GM18511 (cell line): Measurements from ENCODE around the gene TMEM17.
A peak's percentile ranks its signal among the peaks of the same experiment; 100 is the strongest.
"Not testable (repeated sequence)": the region's sequence is repeated elsewhere in the genome, so short reads cannot be mapped to it uniquely, and the experiment has no call there.

ENCODE experiments used
- ATAC-seq: cut with Tn5 transposase; IDR thresholded peaks from one replicate; pipeline ENCODE4 v1.9.1; 2021; ENCODE audit warnings: mild to moderate bottlenecking, moderate library complexity; ENCODE audit not compliant: unreplicated experiment

The TMEM17 gene

GRCh38 chr2:62505750-62506420, at the start of gene TMEM17:
Gene TMEM17 (minus strand): TSS chr2:62506195. CDS start chr2:62506129, 66 bp downstream.
- ATAC-seq: peak; percentile 89

- ATAC-seq: no peak
Observed at GRCh38 chr2:62554440-62554839, 48.4 kb upstream of the TMEM17 start.

- ATAC-seq: no peak
Observed at GRCh38 chr2:62550461-62550860, 44.5 kb upstream of the TMEM17 start.

GRCh38 chr2:62547854-62548253, 41.9 kb upstream of the TMEM17 start:
- ATAC-seq: no peak

GRCh38 chr2:62545261-62545660, 39.3 kb upstream of the TMEM17 start:
- ATAC-seq: no peak

- ATAC-seq: no peak
Observed at GRCh38 chr2:62540408-62541168, 34.6 kb upstream of the TMEM17 start.

- ATAC-seq: no peak
Observed at GRCh38 chr2:62539606-62540407, 33.8 kb upstream of the TMEM17 start.

GRCh38 chr2:62538756-62539155, 32.8 kb upstream of the TMEM17 start:
- no peak for ATAC-seq

- no peak for ATAC-seq
Observed at GRCh38 chr2:62537814-62538213, 31.8 kb upstream of the TMEM17 start.

- ATAC-seq: no peak
Observed at GRCh38 chr2:62536873-62537547, 31.0 kb upstream of the TMEM17 start.

- ATAC-seq: not testable (repeated sequence)
Observed at GRCh38 chr2:62535521-62535920, 29.5 kb upstream of the TMEM17 start.

GRCh38 chr2:62531594-62531993, 25.6 kb upstream of the TMEM17 start:
- no peak for ATAC-seq

GRCh38 chr2:62529758-62530157, 23.8 kb upstream of the TMEM17 start:
- no peak for ATAC-seq

- no peak for ATAC-seq
Observed at GRCh38 chr2:62527478-62528210, 21.6 kb upstream of the TMEM17 start.

GRCh38 chr2:62526531-62527381, 20.8 kb upstream of the TMEM17 start:
- no peak for ATAC-seq

- no peak for ATAC-seq
Observed at GRCh38 chr2:62525549-62526269, 19.7 kb upstream of the TMEM17 start.

- no peak for ATAC-seq
Observed at GRCh38 chr2:62524293-62524941, 18.4 kb upstream of the TMEM17 start.

GRCh38 chr2:62521061-62521460, 15.1 kb upstream of the TMEM17 start:
- not testable (repeated sequence) for ATAC-seq
